ENCODE measurements around the gene GSG1L. TPM values are rescaled to one million over a fixed set of nuclear protein-coding genes. Genes with fewer than 3 reads are reported as not detected.

Gene GSG1L
- polyA plus RNA-seq, 1 donor (not counting 4 experiments of a cell fraction or from before 2014, with no cell fraction given), result not detected

- H3K4me1 ChIP-seq (ENCODE audit: control insufficient read depth, extremely low read depth, insufficient read depth, low read length), result no peaks in the 10 kb centered on the region
- DNase-seq (ENCODE audit: low read depth, low spot score), result no peak
- TF ChIP-seq EZH2 (IDR thresholded peaks at IDR 0.05; ENCODE audit: low read length), result no peak
- TF ChIP-seq, protein P1, sequence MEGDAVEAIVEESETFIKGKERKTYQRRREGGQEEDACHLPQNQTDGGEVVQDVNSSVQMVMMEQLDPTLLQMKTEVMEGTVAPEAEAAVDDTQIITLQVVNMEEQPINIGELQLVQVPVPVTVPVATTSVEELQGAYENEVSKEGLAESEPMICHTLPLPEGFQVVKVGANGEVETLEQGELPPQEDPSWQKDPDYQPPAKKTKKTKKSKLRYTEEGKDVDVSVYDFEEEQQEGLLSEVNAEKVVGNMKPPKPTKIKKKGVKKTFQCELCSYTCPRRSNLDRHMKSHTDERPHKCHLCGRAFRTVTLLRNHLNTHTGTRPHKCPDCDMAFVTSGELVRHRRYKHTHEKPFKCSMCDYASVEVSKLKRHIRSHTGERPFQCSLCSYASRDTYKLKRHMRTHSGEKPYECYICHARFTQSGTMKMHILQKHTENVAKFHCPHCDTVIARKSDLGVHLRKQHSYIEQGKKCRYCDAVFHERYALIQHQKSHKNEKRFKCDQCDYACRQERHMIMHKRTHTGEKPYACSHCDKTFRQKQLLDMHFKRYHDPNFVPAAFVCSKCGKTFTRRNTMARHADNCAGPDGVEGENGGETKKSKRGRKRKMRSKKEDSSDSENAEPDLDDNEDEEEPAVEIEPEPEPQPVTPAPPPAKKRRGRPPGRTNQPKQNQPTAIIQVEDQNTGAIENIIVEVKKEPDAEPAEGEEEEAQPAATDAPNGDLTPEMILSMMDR (optimal IDR thresholded peaks at IDR 0.05 in 1 of 3, IDR thresholded peaks at IDR 0.05 in 1 of 3, conservative IDR thresholded peaks at IDR 0.05 in 1 of 3; ENCODE audit: extremely low read depth in 1 of 3, insufficient read depth in 2 of 3, low read length in 3 of 3), result no peak
- H3K27ac ChIP-seq (ENCODE audit: control insufficient read depth, insufficient read depth, low read length), result no peak overlapping the region
- no peaks in the 10 kb centered on the region for H4K20me1 ChIP-seq (ENCODE audit: control insufficient read depth, extremely low read depth, insufficient read depth, low read length)
- no peaks in the 10 kb centered on the region for H3K36me3 ChIP-seq (ENCODE audit: control insufficient read depth in 2 of 2, extremely low read depth in 1 of 2, insufficient read depth in 2 of 2, low read length in 2 of 2)
- H3K9ac ChIP-seq (ENCODE audit: control insufficient read depth, extremely low read depth, insufficient read depth, low read length), result no peak overlapping the region
- H3K79me2 ChIP-seq (ENCODE audit: control insufficient read depth, insufficient read depth, low read length), result no peaks in the 10 kb centered on the region
- FAIRE-seq, result no peak
- no peak overlapping the region for H2AFZ ChIP-seq (ENCODE audit: control insufficient read depth, low read length)
- H3K4me2 ChIP-seq (ENCODE audit: control insufficient read depth, extremely low read depth, insufficient read depth, low read depth, low read length), result no peak overlapping the region
- dilution Hi-C loops (cut with MboI; ENCODE audit: extremely low pct_ligation_motif_present, low sequenced_read_pairs), result no loop called here
- no peaks in the 10 kb centered on the region for H3K9me1 ChIP-seq (ENCODE audit: control insufficient read depth, extremely low read depth, insufficient read depth, low read length)
- no peak overlapping the region for H3K4me3 ChIP-seq (ENCODE audit: control insufficient read depth in 2 of 3, extremely low read depth in 1 of 3, insufficient read depth in 2 of 3, low read depth in 1 of 3, low read length in 3 of 3)
- H3K27me3 ChIP-seq (ENCODE audit: control insufficient read depth, extremely low read depth, insufficient read depth, low read length), result no peaks in the 10 kb centered on the region
- no peaks in the 10 kb centered on the region for H3K9me3 ChIP-seq (ENCODE audit: control insufficient read depth, low read depth, low read length)
Measured at GRCh38 chr16:27778926-27779570, 284.5 kb downstream of the GSG1L start.

GRCh38 chr16:27778171-27778925, 285.2 kb downstream of the GSG1L start:
- Histone ChIP-seq H3K79me2 (ENCODE audit: control insufficient read depth, insufficient read depth, low read length) (no peaks in the 10 kb centered on the region), H3K4me3 (ENCODE audit: control insufficient read depth in 2 of 3, extremely low read depth in 1 of 3, insufficient read depth in 2 of 3, low read depth in 1 of 3, low read length in 3 of 3) (no peak overlapping the region), H3K4me1 (ENCODE audit: control insufficient read depth, extremely low read depth, insufficient read depth, low read length) (no peaks in the 10 kb centered on the region), H2AFZ (ENCODE audit: control insufficient read depth, low read length) (no peak overlapping the region), H3K9me1 (ENCODE audit: control insufficient read depth, extremely low read depth, insufficient read depth, low read length) (no peaks in the 10 kb centered on the region), H3K9me3 (ENCODE audit: control insufficient read depth, low read depth, low read length) (no peaks in the 10 kb centered on the region), H3K4me2 (ENCODE audit: control insufficient read depth, extremely low read depth, insufficient read depth, low read depth, low read length) (no peak overlapping the region), H3K27me3 (ENCODE audit: control insufficient read depth, extremely low read depth, insufficient read depth, low read length) (no peaks in the 10 kb centered on the region), H3K9ac (ENCODE audit: control insufficient read depth, extremely low read depth, insufficient read depth, low read length) (no peak overlapping the region), H3K36me3 (ENCODE audit: control insufficient read depth in 2 of 2, extremely low read depth in 1 of 2, insufficient read depth in 2 of 2, low read length in 2 of 2) (peaks cover 0 to 2% of the 10 kb centered on the region in 2 experiments), H3K27ac (ENCODE audit: control insufficient read depth, insufficient read depth, low read length) (no peak overlapping the region), H4K20me1 (ENCODE audit: control insufficient read depth, extremely low read depth, insufficient read depth, low read length) (no peaks in the 10 kb centered on the region)
- DNase-seq (ENCODE audit: low read depth, low spot score), result no peak
- dilution Hi-C loops (cut with MboI; ENCODE audit: extremely low pct_ligation_motif_present, low sequenced_read_pairs), result no loop called here
- TF ChIP-seq, protein P1 (optimal IDR thresholded peaks at IDR 0.05 in 1 of 3, IDR thresholded peaks at IDR 0.05 in 1 of 3, conservative IDR thresholded peaks at IDR 0.05 in 1 of 3; ENCODE audit: extremely low read depth in 1 of 3, insufficient read depth in 2 of 3, low read length in 3 of 3), result no peak
- no peak for TF ChIP-seq EZH2 (IDR thresholded peaks at IDR 0.05; ENCODE audit: low read length)
- FAIRE-seq, result no peak

Data from keratinocyte (primary cell).